ENCODE measurements around the gene FARP2.

Gene FARP2

DNA sequence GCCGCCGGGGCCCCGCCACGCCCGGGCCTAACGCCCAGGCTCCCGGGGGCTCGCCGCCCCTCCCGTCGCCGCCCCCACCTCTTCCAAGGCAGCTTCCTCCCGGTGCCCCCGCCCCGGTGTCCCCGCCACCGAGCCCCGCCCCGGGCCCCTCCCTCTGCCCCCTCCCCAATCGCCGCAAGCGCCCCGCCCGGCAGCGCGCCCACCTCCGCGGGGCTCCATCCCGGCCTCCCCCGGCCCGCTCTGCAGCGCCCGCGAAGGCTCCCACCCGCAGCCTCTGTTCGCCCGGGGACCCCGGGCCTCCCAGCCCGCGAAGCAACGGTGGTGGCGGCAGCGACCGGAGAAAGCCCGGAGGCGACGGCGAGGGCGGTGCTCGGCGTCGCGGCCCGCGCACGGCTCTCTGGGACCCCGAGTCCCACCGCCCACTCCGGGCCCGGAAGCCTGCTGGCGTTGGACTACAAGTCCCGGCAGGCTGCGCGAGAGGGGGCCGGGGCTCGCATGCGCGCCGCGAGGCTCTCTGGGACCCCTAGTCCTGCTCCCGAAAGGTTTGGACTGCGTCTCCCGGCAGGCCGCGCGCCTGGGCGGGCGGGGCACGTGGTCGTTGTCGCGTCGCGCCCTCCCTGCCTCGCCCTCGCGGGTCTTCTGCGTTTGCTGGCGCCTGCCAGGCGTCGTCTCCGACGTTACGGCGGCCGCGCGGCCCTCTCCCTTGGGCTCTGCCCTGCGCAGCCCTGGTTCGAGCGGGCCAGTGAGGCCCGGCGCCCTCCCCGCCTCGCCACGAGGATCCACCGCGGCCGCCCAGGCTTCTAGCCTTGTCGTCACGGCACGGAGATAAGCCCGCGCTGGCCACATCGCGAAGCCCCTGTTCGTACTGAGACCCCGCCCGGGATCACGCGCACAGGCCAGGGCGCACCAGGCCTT is 152.4 kb downstream of the FARP2 start, which contains the start of gene STK25:
STK25 (minus strand) TSS at position 345 of the 915 bp plus-strand sequence. CDS start 549 bp downstream, outside the sequence.
- DNase-seq (ENCODE audit: low read depth) = peak; percentile 91
- peak within 1 kb of the TSS; percentile 62 for H3K4me3 ChIP-seq (ENCODE audit: low read depth, low read length)
- TF ChIP-seq CTCF (IDR thresholded peaks at IDR 0.05; ENCODE audit: control insufficient read depth, extremely low read depth, insufficient read depth) = no peak

- peak overlapping the region; percentile 62 for H3K4me3 ChIP-seq (ENCODE audit: low read depth, low read length)
- DNase-seq (ENCODE audit: low read depth) = no peak
- no peak for TF ChIP-seq CTCF (IDR thresholded peaks at IDR 0.05; ENCODE audit: control insufficient read depth, extremely low read depth, insufficient read depth)
These were observed 153.2 kb downstream of the FARP2 start for GRCh38 chr2:241509155-241509784.

- DNase-seq (ENCODE audit: low read depth) = no peak
- TF ChIP-seq CTCF (IDR thresholded peaks at IDR 0.05; ENCODE audit: control insufficient read depth, extremely low read depth, insufficient read depth) = no peak
These were observed 155.1 kb downstream of the FARP2 start for GRCh38 chr2:241511091-241511741.

DNA sequence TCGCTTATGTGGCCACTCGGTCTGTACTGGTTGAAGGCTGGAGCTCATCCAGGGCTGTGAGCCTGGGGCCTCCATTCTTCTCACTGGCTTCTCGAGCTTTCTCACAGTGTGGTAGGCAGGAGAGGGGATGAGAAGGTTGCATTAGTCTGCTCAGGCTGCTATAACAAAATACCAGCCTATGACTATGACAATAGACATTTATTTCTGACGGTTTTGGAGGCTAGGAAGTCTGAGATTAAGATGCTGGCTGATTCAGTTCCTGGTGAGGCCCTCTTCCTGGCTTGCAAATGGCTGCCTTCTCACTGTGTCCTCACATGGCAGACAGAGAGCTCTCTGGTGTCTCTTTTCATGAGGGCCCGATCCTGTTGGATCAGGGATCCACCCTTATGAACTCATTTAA is 158.5 kb downstream of the FARP2 start:
- no peak overlapping the region for H3K4me3 ChIP-seq (ENCODE audit: low read depth, low read length)
- TF ChIP-seq CTCF (IDR thresholded peaks at IDR 0.05; ENCODE audit: control insufficient read depth, extremely low read depth, insufficient read depth) = no peak
- DNase-seq (ENCODE audit: low read depth) = no peak

More at GRCh38 chr2:241511091-241511741, 155.1 kb downstream of the FARP2 start:
- no peak overlapping the region for H3K4me3 ChIP-seq (ENCODE audit: low read depth, low read length)

GRCh38 chr2:241514986-241515737 is 159.1 kb downstream of the FARP2 start:
- DNase-seq (ENCODE audit: low read depth) = no peak
- no peak overlapping the region for H3K4me3 ChIP-seq (ENCODE audit: low read depth, low read length)
- TF ChIP-seq CTCF (IDR thresholded peaks at IDR 0.05; ENCODE audit: control insufficient read depth, extremely low read depth, insufficient read depth) = no peak

DNA sequence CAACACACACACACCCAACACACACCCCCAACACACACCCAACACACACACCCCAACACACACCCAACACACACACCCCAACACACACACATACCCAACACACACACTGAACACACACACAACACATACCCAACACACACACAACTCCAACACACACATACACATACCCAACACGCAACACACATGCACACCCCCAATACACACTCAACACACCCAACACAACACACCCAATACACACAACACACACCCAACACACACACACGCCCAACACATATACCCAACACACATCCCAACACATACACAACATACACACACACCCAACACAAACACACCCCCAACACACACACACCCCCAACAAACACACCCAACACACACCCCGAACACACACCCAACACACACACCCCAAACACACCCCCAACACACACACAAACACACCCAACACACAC is 160.5 kb downstream of the FARP2 start:
- TF ChIP-seq CTCF (IDR thresholded peaks at IDR 0.05; ENCODE audit: control insufficient read depth, extremely low read depth, insufficient read depth) = no peak
- no peak overlapping the region for H3K4me3 ChIP-seq (ENCODE audit: low read depth, low read length)
- DNase-seq (ENCODE audit: low read depth) = no peak

All from LNCaP clone FGC (cell line).